HL-60 (cell line): ENCODE results near the gene KCNQ1.

Experiments used
- GABPA ChIP-seq: IDR thresholded peaks from 2 replicates; pipeline ENCODE4 v1.6.1; 2012; ENCODE audit warnings: low read depth
- POLR2AphosphoS5 ChIP-seq: IDR thresholded peaks from 2 replicates; pipeline ENCODE4 v1.6.1; 2012; ENCODE audit warnings: low read depth
- TF ChIP-seq, protein P1 (sequence below): IDR thresholded peaks from one replicate; pipeline ENCODE4 v1.5.1; 2011; ENCODE audit warnings: low read length, control low read depth, inconsistent platforms; ENCODE audit not compliant: insufficient read depth

DNA sequence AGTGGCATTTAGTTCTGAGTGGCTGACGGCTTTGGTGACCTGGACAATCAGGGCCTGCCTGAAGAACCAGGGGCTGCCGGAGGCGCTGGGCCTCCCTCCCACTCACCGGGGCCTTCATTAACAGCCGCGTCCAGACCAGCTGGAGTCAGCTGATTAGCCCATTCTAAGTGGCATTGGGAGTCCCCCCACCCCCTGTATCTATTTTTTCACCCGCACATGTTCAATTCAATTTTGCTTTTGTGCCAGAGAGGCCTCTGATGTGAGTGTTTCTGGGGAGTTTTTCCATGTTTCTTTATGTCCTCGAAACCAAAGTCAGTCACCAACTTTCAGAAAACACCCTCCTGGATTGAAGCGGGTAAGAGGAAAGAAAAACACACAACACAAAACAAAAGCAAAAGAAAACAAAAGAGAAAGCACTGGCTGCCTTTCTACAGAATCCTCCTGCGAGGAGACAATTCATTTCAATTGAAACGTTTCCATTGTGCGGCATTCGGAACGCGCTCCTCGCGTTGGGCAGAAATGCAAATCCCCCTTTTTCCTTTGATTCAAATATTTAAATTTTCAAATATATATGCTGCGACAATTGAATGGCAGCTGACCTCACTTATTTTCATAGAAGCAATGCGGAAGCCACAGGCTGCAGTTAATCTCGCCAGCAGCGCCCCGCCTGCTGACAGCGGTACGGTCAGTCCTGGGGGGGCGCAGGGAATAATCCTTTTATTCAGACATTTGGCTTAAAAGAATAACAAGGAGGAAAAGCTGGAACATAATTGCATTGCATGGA is 423.1 kb downstream of the KCNQ1 start:
- TF ChIP-seq POLR2AphosphoS5 (no peak), GABPA (no peak)
- TF ChIP-seq, protein P1, sequence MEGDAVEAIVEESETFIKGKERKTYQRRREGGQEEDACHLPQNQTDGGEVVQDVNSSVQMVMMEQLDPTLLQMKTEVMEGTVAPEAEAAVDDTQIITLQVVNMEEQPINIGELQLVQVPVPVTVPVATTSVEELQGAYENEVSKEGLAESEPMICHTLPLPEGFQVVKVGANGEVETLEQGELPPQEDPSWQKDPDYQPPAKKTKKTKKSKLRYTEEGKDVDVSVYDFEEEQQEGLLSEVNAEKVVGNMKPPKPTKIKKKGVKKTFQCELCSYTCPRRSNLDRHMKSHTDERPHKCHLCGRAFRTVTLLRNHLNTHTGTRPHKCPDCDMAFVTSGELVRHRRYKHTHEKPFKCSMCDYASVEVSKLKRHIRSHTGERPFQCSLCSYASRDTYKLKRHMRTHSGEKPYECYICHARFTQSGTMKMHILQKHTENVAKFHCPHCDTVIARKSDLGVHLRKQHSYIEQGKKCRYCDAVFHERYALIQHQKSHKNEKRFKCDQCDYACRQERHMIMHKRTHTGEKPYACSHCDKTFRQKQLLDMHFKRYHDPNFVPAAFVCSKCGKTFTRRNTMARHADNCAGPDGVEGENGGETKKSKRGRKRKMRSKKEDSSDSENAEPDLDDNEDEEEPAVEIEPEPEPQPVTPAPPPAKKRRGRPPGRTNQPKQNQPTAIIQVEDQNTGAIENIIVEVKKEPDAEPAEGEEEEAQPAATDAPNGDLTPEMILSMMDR: no peak
